Ishikawa (cell line): ENCODE results near the gene VWCE.

Source experiments
- CEBPB ChIP-seq: IDR thresholded peaks from 2 replicates; pipeline ENCODE4 v1.6.1; 2012
- CREB1 ChIP-seq: IDR thresholded peaks from 2 replicates; pipeline ENCODE4 v1.6.1; 2012; ENCODE audit warnings: low read depth
- EGR1 ChIP-seq: IDR thresholded peaks from 2 replicates; pipeline ENCODE4 v1.6.1; 2012
- EP300 ChIP-seq: IDR thresholded peaks from 2 replicates; pipeline ENCODE4 v1.6.1; 2012; ENCODE audit warnings: borderline replicate concordance
- FOXM1 ChIP-seq: IDR thresholded peaks from 2 replicates; pipeline ENCODE4 v1.6.1; 2012; ENCODE audit warnings: low read depth, borderline replicate concordance
- MAX ChIP-seq: IDR thresholded peaks from 2 replicates; pipeline ENCODE4 v1.6.1; 2012
- NFIC ChIP-seq: IDR thresholded peaks from 2 replicates; pipeline ENCODE4 v1.6.1; 2012
- RAD21 ChIP-seq: IDR thresholded peaks from 2 replicates; pipeline ENCODE4 v1.6.1; 2012; ENCODE audit warnings: low read depth
- REST ChIP-seq: IDR thresholded peaks from 2 replicates; pipeline ENCODE4 v1.6.1; 2012; ENCODE audit warnings: low read depth, mild to moderate bottlenecking
- TAF1 ChIP-seq: IDR thresholded peaks from 2 replicates; pipeline ENCODE4 v1.6.1; 2012; ENCODE audit warnings: low read depth, mild to moderate bottlenecking
- TCF12 ChIP-seq: IDR thresholded peaks from 2 replicates; pipeline ENCODE4 v1.6.1; 2012; ENCODE audit warnings: low read depth
- TEAD4 ChIP-seq: IDR thresholded peaks from 2 replicates; pipeline ENCODE4 v1.6.1; 2012
- USF1 ChIP-seq: IDR thresholded peaks from 2 replicates; pipeline ENCODE4 v1.6.1; 2012
- YY1 ChIP-seq: IDR thresholded peaks from 2 replicates; pipeline ENCODE4 v1.6.1; 2012; ENCODE audit warnings: low read depth
- ZBTB7A ChIP-seq: IDR thresholded peaks from 2 replicates; pipeline ENCODE4 v1.6.1; 2012; ENCODE audit warnings: low read depth

VWCE gene

GRCh38 chr11:61265357-61265756 lies 29.8 kb downstream of the VWCE start:
- no peak for TF ChIP-seq TAF1
- no peak for TF ChIP-seq EGR1
- TF ChIP-seq CEBPB, result no peak
- no peak for TF ChIP-seq EP300
- TF ChIP-seq NFIC, result no peak
- no peak for TF ChIP-seq ZBTB7A
- TF ChIP-seq TCF12, result no peak
- no peak for TF ChIP-seq TEAD4
- no peak for TF ChIP-seq MAX
- TF ChIP-seq RAD21, result no peak
- TF ChIP-seq USF1, result no peak
- no peak for TF ChIP-seq CREB1
- no peak for TF ChIP-seq REST

GRCh38 chr11:61264795-61265194 lies 30.3 kb downstream of the VWCE start:
- TF ChIP-seq ZBTB7A, result no peak
- no peak for TF ChIP-seq TEAD4
- no peak for TF ChIP-seq CREB1
- no peak for TF ChIP-seq CEBPB
- TF ChIP-seq TAF1, result no peak
- TF ChIP-seq RAD21, result no peak
- TF ChIP-seq FOXM1, result no peak
- no peak for TF ChIP-seq YY1
- TF ChIP-seq MAX, result no peak
- TF ChIP-seq NFIC, result no peak
- TF ChIP-seq REST, result no peak
- no peak for TF ChIP-seq EGR1
- TF ChIP-seq EP300, result no peak
- no peak for TF ChIP-seq TCF12
- TF ChIP-seq USF1, result no peak

GRCh38 chr11:61264371-61264770 lies 30.7 kb downstream of the VWCE start:
- TF ChIP-seq EP300, result no peak
- TF ChIP-seq YY1, result no peak
- TF ChIP-seq CEBPB, result no peak
- TF ChIP-seq USF1, result no peak
- no peak for TF ChIP-seq ZBTB7A
- no peak for TF ChIP-seq TEAD4
- no peak for TF ChIP-seq CREB1
- TF ChIP-seq NFIC, result no peak

GRCh38 chr11:61259363-61259762 lies 35.8 kb downstream of the VWCE start:
- no peak for TF ChIP-seq EGR1
- no peak for TF ChIP-seq CREB1
- no peak for TF ChIP-seq MAX
- no peak for TF ChIP-seq REST

- no peak for TF ChIP-seq EGR1
- no peak for TF ChIP-seq RAD21
- TF ChIP-seq MAX, result no peak
- no peak for TF ChIP-seq ZBTB7A
- no peak for TF ChIP-seq CREB1
- no peak for TF ChIP-seq TCF12
- TF ChIP-seq USF1, result no peak
- no peak for TF ChIP-seq NFIC
- TF ChIP-seq CEBPB, result no peak
- no peak for TF ChIP-seq FOXM1
- no peak for TF ChIP-seq TAF1
- no peak for TF ChIP-seq REST
- no peak for TF ChIP-seq EP300
- no peak for TF ChIP-seq TEAD4
- TF ChIP-seq YY1, result no peak
Observed at GRCh38 chr11:61258546-61258945, 36.6 kb downstream of the VWCE start.
